GM13977 (cell line): ENCODE data around the gene PIK3R2.

Experiments
- DNase-seq: peaks from one replicate; pipeline ENCODE4 v3.0.0; 2012; ENCODE audit warnings: low spot score
- CTCF ChIP-seq: IDR thresholded peaks from 2 replicates; pipeline ENCODE4 v1.5.1; 2012; ENCODE audit warnings: mild to moderate bottlenecking, control low read depth; ENCODE audit not compliant: insufficient read depth; ENCODE audit errors: extremely low read depth, missing control alignments
- in situ Hi-C: fragments of 300-500 bp; cut with MboI; formaldehyde crosslinking; loops from one replicate; pipeline ENCODE4 v1.12.0; 2022; ENCODE audit warnings: low sequenced_read_pairs, low pct_unique_long_range_greater_than_20kb, mixed read lengths, inconsistent platforms; ENCODE audit not compliant: unreplicated experiment

Gene PIK3R2

GRCh38 chr19:18197941-18198340, 45.0 kb downstream of the PIK3R2 start:
- no peak for TF ChIP-seq CTCF
- DNase-seq: no peak
- in situ Hi-C loops: no loop called here

- in situ Hi-C loops: no loop called here
- DNase-seq: no peak
- TF ChIP-seq CTCF: no peak
These were observed 45.4 kb downstream of the PIK3R2 start for GRCh38 chr19:18198374-18198773.

- no peak for TF ChIP-seq CTCF
- in situ Hi-C loops: loop anchor here (10.0 kb wide), 1 partner anchor 52 kb away; a partner anchor contains a TSS
- no peak for DNase-seq
These were observed 49.4 kb downstream of the PIK3R2 start for GRCh38 chr19:18202397-18202777.

GRCh38 chr19:18202778-18203407, 49.9 kb downstream of the PIK3R2 start:
- DNase-seq: peak; percentile 50
- in situ Hi-C loops: loop anchor here (10.0 kb wide), 1 partner anchor 52 kb away; a partner anchor contains a TSS
- TF ChIP-seq CTCF: peak; percentile 53

- no peak for DNase-seq
- in situ Hi-C loops: loop anchor here (10.0 kb wide), 1 partner anchor 51 kb away; a partner anchor contains a TSS
- no peak for TF ChIP-seq CTCF
These were observed 50.5 kb downstream of the PIK3R2 start for GRCh38 chr19:18203408-18203862.

GRCh38 chr19:18203863-18204393, 51.0 kb downstream of the PIK3R2 start, which contains the start of gene RAB3A:
Gene RAB3A, minus strand, starts transcription at chr19:18204042. Its CDS starts 1,302 bp downstream, at chr19:18202740.
- in situ Hi-C loops: loop anchor here (10.0 kb wide), 1 partner anchor 51 kb away; a partner anchor contains a TSS
- DNase-seq: peak; percentile 99
- no peak for TF ChIP-seq CTCF
